ENCODE results near the gene MYO18A.

Gene MYO18A

DNA sequence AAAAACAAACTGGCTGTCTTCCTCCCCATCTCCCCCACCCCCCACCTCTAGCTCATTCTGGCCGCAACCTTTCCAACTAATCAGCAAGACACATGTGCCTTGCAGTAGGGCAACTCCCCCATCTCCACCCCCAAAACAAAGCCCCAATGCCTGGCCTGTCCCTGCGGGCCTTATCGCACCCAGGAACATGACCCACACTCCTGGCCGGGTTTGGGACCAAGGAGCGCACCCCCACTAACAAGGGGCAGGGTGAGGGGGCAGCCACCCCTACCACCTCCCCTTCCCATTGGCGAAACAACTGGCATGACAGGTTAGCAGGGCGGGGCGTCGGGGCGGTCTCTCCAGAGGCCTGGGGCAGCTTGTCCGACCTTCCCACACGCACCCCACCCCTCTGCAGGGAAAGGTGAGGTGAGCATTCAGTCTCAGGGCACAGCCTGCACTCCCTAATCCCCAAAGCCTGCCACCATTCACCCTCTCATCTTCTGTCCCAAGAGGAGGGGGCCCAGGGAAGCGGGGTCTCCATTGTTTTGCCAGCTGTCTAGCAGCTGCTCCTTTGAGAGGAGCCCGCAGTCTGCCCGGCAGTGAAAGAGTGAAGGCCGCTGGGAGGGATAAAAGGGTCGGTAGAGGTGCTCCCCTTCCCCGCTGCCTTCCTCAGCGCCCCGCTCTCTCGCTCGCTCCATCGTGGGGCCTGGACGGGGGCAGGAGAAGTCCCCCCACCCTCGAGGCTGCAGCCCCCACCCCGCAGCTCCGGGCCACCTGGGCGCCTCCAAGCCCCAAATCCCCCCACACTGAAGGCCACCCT is 765 bp downstream of the MYO18A start:
- H3K23ac ChIP-seq (ENCODE audit: low read length) = no peak overlapping the region
- peak overlapping the region; percentile 83 for H3K56ac ChIP-seq (ENCODE audit: low read length)
- H3K36me3 ChIP-seq (ENCODE audit: control insufficient read depth, insufficient read depth, low read length) = no peaks in the 10 kb centered on the region
- H2BK15ac ChIP-seq (replicated peaks; ENCODE audit: low read depth) = no peak overlapping the region
- peak overlapping the region; percentile 46 for H3K18ac ChIP-seq (ENCODE audit: low read length)
- H3K79me2 ChIP-seq (ENCODE audit: control insufficient read depth, insufficient read depth, low read length) = no peaks in the 10 kb centered on the region
- no peaks in the 10 kb centered on the region for H3K27me3 ChIP-seq (ENCODE audit: insufficient read depth, low read length, poor library complexity)
- no peak overlapping the region for H3K4ac ChIP-seq (ENCODE audit: low read depth, low read length)
- WGBS (ENCODE audit: extremely low coverage, insufficient coverage, low lambda C conversion rate) = no CpG with 5 or more reads among the region's 28 CpGs
- no peak overlapping the region for H2BK5ac ChIP-seq (ENCODE audit: low read length)
- H2BK120ac ChIP-seq (ENCODE audit: low read depth, low read length) = peak overlapping the region; percentile 21
- H3K4me1 ChIP-seq (ENCODE audit: control insufficient read depth, low read depth, low read length) = peaks cover 14% of the 10 kb centered on the region
- peak; percentile 84 for DNase-seq
- H3K4me3 ChIP-seq (ENCODE audit: low read length) = peak overlapping the region; percentile 36
- H4K8ac ChIP-seq (ENCODE audit: low read depth, low read length) = no peak overlapping the region
- H3K4me2 ChIP-seq (ENCODE audit: low read length) = peak overlapping the region; percentile 68
- H2AK5ac ChIP-seq (ENCODE audit: low read length) = no peak overlapping the region
- peak overlapping the region; percentile 22 for H3K27ac ChIP-seq (ENCODE audit: low read depth, low read length)
- no peaks in the 10 kb centered on the region for H3K79me1 ChIP-seq (ENCODE audit: low read length)
- peak overlapping the region; percentile 67 for H3K9ac ChIP-seq (ENCODE audit: low read length)
- no peak overlapping the region for H4K5ac ChIP-seq (ENCODE audit: low read length)

DNA sequence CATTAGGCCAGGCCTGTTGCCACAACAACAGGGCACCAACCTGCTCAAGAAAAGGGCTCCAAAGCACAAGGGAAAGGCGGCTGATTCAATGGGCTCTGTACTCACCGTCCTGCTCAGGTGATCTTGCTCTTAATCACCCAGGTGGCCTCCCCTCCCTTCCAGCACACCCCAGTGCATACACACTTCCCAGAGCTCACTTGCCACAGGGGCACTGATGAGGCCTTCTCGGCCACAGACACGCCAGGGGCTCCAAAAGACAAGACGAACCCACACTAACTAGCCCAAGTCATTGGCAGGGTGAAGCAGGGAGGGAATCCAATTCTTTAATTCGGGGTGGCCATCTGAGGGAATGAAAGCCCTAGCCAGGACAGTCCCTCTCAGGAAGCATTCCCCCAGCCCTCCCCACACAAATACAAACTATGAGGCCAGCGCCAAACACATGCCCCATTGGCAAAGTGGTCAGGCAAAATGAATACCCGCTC is 1.4 kb downstream of the MYO18A start:
- peak overlapping the region; percentile 15 for H3K18ac ChIP-seq (ENCODE audit: low read length)
- no peak overlapping the region for H3K4me3 ChIP-seq (ENCODE audit: low read length)
- H3K9ac ChIP-seq (ENCODE audit: low read length) = peak overlapping the region; percentile 46
- H2BK5ac ChIP-seq (ENCODE audit: low read length) = no peak overlapping the region
- WGBS (ENCODE audit: extremely low coverage, insufficient coverage, low lambda C conversion rate) = no CpG with 5 or more reads among the region's 8 CpGs
- no peak overlapping the region for H2BK120ac ChIP-seq (ENCODE audit: low read depth, low read length)
- H3K56ac ChIP-seq (ENCODE audit: low read length) = peak overlapping the region; percentile 68
- no peak overlapping the region for H3K27ac ChIP-seq (ENCODE audit: low read depth, low read length)
- peaks cover 14% of the 10 kb centered on the region for H3K4me1 ChIP-seq (ENCODE audit: control insufficient read depth, low read depth, low read length)
- H3K79me2 ChIP-seq (ENCODE audit: control insufficient read depth, insufficient read depth, low read length) = no peaks in the 10 kb centered on the region
- H3K23ac ChIP-seq (ENCODE audit: low read length) = no peak overlapping the region
- no peak overlapping the region for H4K5ac ChIP-seq (ENCODE audit: low read length)
- no peak overlapping the region for H4K8ac ChIP-seq (ENCODE audit: low read depth, low read length)
- H3K27me3 ChIP-seq (ENCODE audit: insufficient read depth, low read length, poor library complexity) = no peaks in the 10 kb centered on the region
- H3K36me3 ChIP-seq (ENCODE audit: control insufficient read depth, insufficient read depth, low read length) = no peaks in the 10 kb centered on the region
- DNase-seq = peak; percentile 37
- H3K4ac ChIP-seq (ENCODE audit: low read depth, low read length) = peak overlapping the region; percentile 8
- H2BK15ac ChIP-seq (replicated peaks; ENCODE audit: low read depth) = no peak overlapping the region
- peak overlapping the region; percentile 10 for H3K4me2 ChIP-seq (ENCODE audit: low read length)
- peak overlapping the region; percentile 17 for H2AK5ac ChIP-seq (ENCODE audit: low read length)
- no peaks in the 10 kb centered on the region for H3K79me1 ChIP-seq (ENCODE audit: low read length)

DNA sequence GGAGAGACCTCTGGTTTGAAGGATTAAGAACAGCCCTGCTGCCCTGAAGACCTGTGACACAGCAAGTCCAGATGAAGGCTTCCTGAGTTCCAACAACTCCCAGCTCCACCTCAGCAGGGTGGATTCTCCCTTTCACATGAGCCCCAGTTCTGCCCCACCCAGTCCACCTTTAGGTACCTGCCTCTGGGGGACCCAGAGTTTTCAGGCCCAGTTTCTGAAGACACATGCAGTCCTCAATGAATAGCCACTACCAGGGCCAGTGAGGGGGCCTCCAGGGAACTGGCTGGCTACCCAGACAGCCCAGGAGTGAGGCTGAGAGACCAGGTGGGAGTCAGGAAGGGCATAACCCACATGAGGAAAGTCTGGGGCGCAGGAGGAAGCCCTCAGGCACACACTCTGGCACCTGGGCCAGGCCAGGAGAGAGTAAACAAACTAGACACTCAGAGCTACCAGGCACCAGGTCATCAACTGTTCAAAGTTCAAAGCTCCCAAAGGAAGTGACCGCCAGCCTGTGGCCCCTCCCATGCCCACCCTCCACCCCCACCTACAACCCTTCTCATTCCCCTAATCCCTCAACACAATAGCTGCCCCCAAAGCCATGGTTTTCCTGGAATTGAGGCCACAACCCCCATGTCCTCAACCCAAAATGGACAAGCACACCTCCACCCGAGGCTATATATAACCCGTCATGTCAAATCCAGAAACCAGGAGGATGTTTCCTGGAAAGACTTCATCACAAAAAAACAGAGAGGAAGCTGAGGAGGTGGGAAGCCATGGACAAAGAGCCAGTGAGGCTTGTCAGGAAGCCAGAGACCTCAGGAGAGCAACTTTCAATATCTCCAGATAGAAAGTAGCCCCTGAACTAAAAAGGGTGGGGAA is 2.1 kb downstream of the MYO18A start:
- H4K5ac ChIP-seq (ENCODE audit: low read length) = no peak overlapping the region
- no peak overlapping the region for H2BK120ac ChIP-seq (ENCODE audit: low read depth, low read length)
- H3K27ac ChIP-seq (ENCODE audit: low read depth, low read length) = no peak overlapping the region
- H3K23ac ChIP-seq (ENCODE audit: low read length) = no peak overlapping the region
- H2AK5ac ChIP-seq (ENCODE audit: low read length) = no peak overlapping the region
- H4K8ac ChIP-seq (ENCODE audit: low read depth, low read length) = no peak overlapping the region
- peaks cover 14% of the 10 kb centered on the region for H3K4me1 ChIP-seq (ENCODE audit: control insufficient read depth, low read depth, low read length)
- H3K27me3 ChIP-seq (ENCODE audit: insufficient read depth, low read length, poor library complexity) = no peaks in the 10 kb centered on the region
- no peak overlapping the region for H2BK15ac ChIP-seq (replicated peaks; ENCODE audit: low read depth)
- H2BK5ac ChIP-seq (ENCODE audit: low read length) = no peak overlapping the region
- H3K4me3 ChIP-seq (ENCODE audit: low read length) = no peak overlapping the region
- no CpG with 5 or more reads among the region's 4 CpGs for WGBS (ENCODE audit: extremely low coverage, insufficient coverage, low lambda C conversion rate)
- DNase-seq = no peak
- no peak overlapping the region for H3K18ac ChIP-seq (ENCODE audit: low read length)
- peak overlapping the region; percentile 68 for H3K56ac ChIP-seq (ENCODE audit: low read length)
- no peak overlapping the region for H3K4ac ChIP-seq (ENCODE audit: low read depth, low read length)
- no peaks in the 10 kb centered on the region for H3K79me2 ChIP-seq (ENCODE audit: control insufficient read depth, insufficient read depth, low read length)
- H3K9ac ChIP-seq (ENCODE audit: low read length) = peak overlapping the region; percentile 46
- no peaks in the 10 kb centered on the region for H3K79me1 ChIP-seq (ENCODE audit: low read length)
- no peaks in the 10 kb centered on the region for H3K36me3 ChIP-seq (ENCODE audit: control insufficient read depth, insufficient read depth, low read length)
- H3K4me2 ChIP-seq (ENCODE audit: low read length) = no peak overlapping the region

DNA sequence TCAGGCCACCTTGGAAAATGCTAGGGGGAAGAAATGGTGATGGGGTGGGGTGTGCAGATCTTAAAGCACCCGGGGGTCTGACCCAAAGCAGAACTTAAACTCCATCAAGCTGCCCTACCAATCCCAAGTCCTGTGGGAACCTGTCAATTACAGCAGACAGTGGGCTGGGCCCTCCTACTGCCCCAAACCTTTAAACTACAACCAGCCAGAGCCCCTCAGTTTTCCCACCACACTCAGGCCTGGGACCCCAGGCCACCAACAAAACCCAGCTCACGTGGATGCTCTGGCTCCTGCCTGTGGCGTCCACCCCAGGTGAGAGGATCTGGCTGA is 2.7 kb downstream of the MYO18A start:
- Histone ChIP-seq H3K36me3 (ENCODE audit: control insufficient read depth, insufficient read depth, low read length) (no peaks in the 10 kb centered on the region), H3K4me3 (ENCODE audit: low read length) (no peak overlapping the region), H3K23ac (ENCODE audit: low read length) (no peak overlapping the region), H3K56ac (ENCODE audit: low read length) (peak overlapping the region; percentile 58), H3K9ac (ENCODE audit: low read length) (peak overlapping the region; percentile 40), H3K4me1 (ENCODE audit: control insufficient read depth, low read depth, low read length) (peaks cover 14% of the 10 kb centered on the region), H3K27me3 (ENCODE audit: insufficient read depth, low read length, poor library complexity) (no peaks in the 10 kb centered on the region), H3K4me2 (ENCODE audit: low read length) (no peak overlapping the region), H3K18ac (ENCODE audit: low read length) (no peak overlapping the region), H2AK5ac (ENCODE audit: low read length) (peak overlapping the region; percentile 33), H3K27ac (ENCODE audit: low read depth, low read length) (no peak overlapping the region), H3K4ac (ENCODE audit: low read depth, low read length) (no peak overlapping the region), H3K79me2 (ENCODE audit: control insufficient read depth, insufficient read depth, low read length) (no peaks in the 10 kb centered on the region), H3K79me1 (ENCODE audit: low read length) (no peaks in the 10 kb centered on the region), H2BK5ac (ENCODE audit: low read length) (no peak overlapping the region), H4K5ac (ENCODE audit: low read length) (no peak overlapping the region), H2BK120ac (ENCODE audit: low read depth, low read length) (no peak overlapping the region), H2BK15ac (replicated peaks; ENCODE audit: low read depth) (no peak overlapping the region), H4K8ac (ENCODE audit: low read depth, low read length) (no peak overlapping the region)
- WGBS (ENCODE audit: extremely low coverage, insufficient coverage, low lambda C conversion rate) = no CpG with 5 or more reads among the region's 3 CpGs
- DNase-seq = no peak

DNA sequence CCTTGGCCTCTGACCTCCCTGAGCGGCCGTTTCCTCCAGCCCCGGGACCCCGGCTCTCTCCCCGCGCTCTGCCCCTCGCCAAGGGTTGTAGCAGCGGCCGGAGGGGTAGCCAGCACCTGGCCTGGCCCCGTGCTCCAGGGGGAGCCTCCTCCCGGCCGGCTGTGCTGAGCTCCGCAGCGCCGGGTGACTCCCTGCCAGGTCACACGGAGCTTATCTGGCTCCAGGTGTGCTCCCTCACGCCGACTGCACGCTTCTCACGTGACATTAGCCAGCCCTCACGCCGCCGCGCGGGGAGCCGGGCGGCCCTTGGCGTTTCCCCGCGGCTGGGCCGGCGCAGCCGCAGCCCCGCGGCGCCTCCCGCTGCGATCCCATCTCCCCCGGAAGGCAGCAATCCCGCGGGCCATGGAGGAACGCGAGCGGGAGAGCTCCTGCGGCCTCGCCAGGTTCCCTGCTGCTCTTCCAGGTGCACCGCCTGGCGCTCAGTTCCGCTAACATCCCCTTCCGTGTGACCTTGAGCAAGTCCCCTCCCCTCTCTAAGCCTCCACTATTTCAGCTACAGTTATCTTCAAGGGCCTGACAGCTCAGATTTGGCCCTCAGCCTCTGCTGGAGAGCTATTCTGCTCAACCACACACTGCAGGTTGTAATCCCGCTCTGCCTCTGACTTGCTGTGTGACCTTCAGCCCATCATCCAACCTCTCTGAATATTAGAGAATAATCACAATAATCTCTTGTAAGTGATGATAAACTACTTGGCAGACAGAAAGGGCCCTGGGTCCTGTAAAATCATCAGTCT is 3.4 kb downstream of the MYO18A start:
- DNase-seq = peak; percentile 77
- H3K56ac ChIP-seq (ENCODE audit: low read length) = peak overlapping the region; percentile 84
- peak overlapping the region; percentile 30 for H3K4me3 ChIP-seq (ENCODE audit: low read length)
- no CpG with 5 or more reads among the region's 51 CpGs for WGBS (ENCODE audit: extremely low coverage, insufficient coverage, low lambda C conversion rate)
- H3K79me1 ChIP-seq (ENCODE audit: low read length) = no peaks in the 10 kb centered on the region
- H3K9ac ChIP-seq (ENCODE audit: low read length) = peak overlapping the region; percentile 65
- no peaks in the 10 kb centered on the region for H3K36me3 ChIP-seq (ENCODE audit: control insufficient read depth, insufficient read depth, low read length)
- no peaks in the 10 kb centered on the region for H3K27me3 ChIP-seq (ENCODE audit: insufficient read depth, low read length, poor library complexity)
- peaks cover 14% of the 10 kb centered on the region for H3K4me1 ChIP-seq (ENCODE audit: control insufficient read depth, low read depth, low read length)
- H2BK120ac ChIP-seq (ENCODE audit: low read depth, low read length) = no peak overlapping the region
- no peak overlapping the region for H2BK15ac ChIP-seq (replicated peaks; ENCODE audit: low read depth)
- H2AK5ac ChIP-seq (ENCODE audit: low read length) = no peak overlapping the region
- no peaks in the 10 kb centered on the region for H3K79me2 ChIP-seq (ENCODE audit: control insufficient read depth, insufficient read depth, low read length)
- no peak overlapping the region for H4K8ac ChIP-seq (ENCODE audit: low read depth, low read length)
- H3K4ac ChIP-seq (ENCODE audit: low read depth, low read length) = no peak overlapping the region
- H2BK5ac ChIP-seq (ENCODE audit: low read length) = no peak overlapping the region
- H3K18ac ChIP-seq (ENCODE audit: low read length) = peak overlapping the region; percentile 86
- H4K5ac ChIP-seq (ENCODE audit: low read length) = no peak overlapping the region
- H3K27ac ChIP-seq (ENCODE audit: low read depth, low read length) = peak overlapping the region; percentile 40
- H3K4me2 ChIP-seq (ENCODE audit: low read length) = peak overlapping the region; percentile 73
- no peak overlapping the region for H3K23ac ChIP-seq (ENCODE audit: low read length)

All from mesendoderm (in vitro differentiated cells).